MM.1S (cell line): ENCODE data around the gene TMCC1.

Experiments
- DNase-seq: peaks from one replicate; pipeline ENCODE4 v3.0.0-alpha.2; 2015
- H2AFZ ChIP-seq: fragments of 300-600 bp; sonication (generic); 2 replicates; pipeline ENCODE4 v1.6.0; 2016; ENCODE audit warnings: antibody characterized with exemption, low read length
- H3F3A ChIP-seq: fragments of 300-600 bp; sonication (generic); 2 replicates; pipeline ENCODE4 v1.6.1; 2016; ENCODE audit warnings: mild to moderate bottlenecking, antibody characterized with exemption, low read length, moderate library complexity, mixed read lengths; ENCODE audit not compliant: insufficient read depth
- H3K27ac ChIP-seq: fragments of 300-600 bp; sonication (generic); 2 replicates; pipeline ENCODE4 v1.5.1; 2016; ENCODE audit warnings: mild to moderate bottlenecking, low read length
- H3K27me3 ChIP-seq: fragments of 300-600 bp; sonication (generic); replicated peaks from 2 replicates; pipeline ENCODE4 v1.6.0; 2016; ENCODE audit warnings: low read length; ENCODE audit not compliant: insufficient read depth
- H3K36me3 ChIP-seq: fragments of 300-600 bp; sonication (generic); replicated peaks from 2 replicates; pipeline ENCODE4 v1.6.1; 2016; ENCODE audit warnings: mild to moderate bottlenecking, low read length, mixed read lengths; ENCODE audit not compliant: insufficient read depth
- H3K4me1 ChIP-seq: fragments of 300-600 bp; sonication (generic); 2 replicates; pipeline ENCODE4 v1.6.1; 2016; ENCODE audit warnings: low read length, mixed read lengths
- H3K4me2 ChIP-seq: fragments of 300-600 bp; sonication (generic); 2 replicates; pipeline ENCODE4 v1.6.0; 2016; ENCODE audit warnings: low read depth, low read length
- H3K4me3 ChIP-seq: fragments of 300-600 bp; sonication (generic); 2 replicates; pipeline ENCODE4 v1.5.1; 2016; ENCODE audit warnings: low read length, mixed read lengths
- H3K79me2 ChIP-seq: fragments of 300-600 bp; sonication (generic); 2 replicates; pipeline ENCODE4 v1.6.1; 2016; ENCODE audit warnings: mixed run types, low read length, mixed read lengths
- H3K9ac ChIP-seq: fragments of 300-600 bp; sonication (generic); 2 replicates; pipeline ENCODE4 v1.6.1; 2016; ENCODE audit warnings: low read length, mixed read lengths
- H3K9me2 ChIP-seq: fragments of 300-600 bp; sonication (generic); replicated peaks from 2 replicates; pipeline ENCODE4 v1.6.1; 2016; ENCODE audit warnings: mild to moderate bottlenecking, low read length, mixed read lengths; ENCODE audit not compliant: insufficient read depth
- H3K9me3 ChIP-seq: fragments of 300-600 bp; sonication (generic); replicated peaks from 2 replicates; pipeline ENCODE4 v1.6.1; 2016; ENCODE audit warnings: mild to moderate bottlenecking, low read length, mixed read lengths; ENCODE audit not compliant: insufficient read depth
- H4K20me1 ChIP-seq: fragments of 300-600 bp; sonication (generic); 2 replicates; pipeline ENCODE4 v1.6.1; 2016; ENCODE audit warnings: mild to moderate bottlenecking, low read length, moderate library complexity, mixed read lengths; ENCODE audit not compliant: insufficient read depth
- CTCF ChIP-seq: fragments of 300-600 bp; sonication (generic); IDR thresholded peaks from 2 replicates; pipeline ENCODE4 v1.5.1; 2016; ENCODE audit warnings: antibody characterized with exemption, low read length, mixed read lengths
- EZH2 ChIP-seq: fragments of 300-600 bp; sonication (generic); optimal IDR thresholded peaks from 2 replicates; pipeline ENCODE3; 2017; ENCODE audit warnings: low read depth, mild to moderate bottlenecking, antibody characterized with exemption, low read length, mixed read lengths
- EZH2phosphoT487 ChIP-seq: fragments of 300-600 bp; sonication (generic); IDR thresholded peaks from 2 replicates; pipeline ENCODE4 v1.6.1; 2018; ENCODE audit warnings: antibody characterized with exemption, low read length

Gene TMCC1

GRCh38 chr3:129610276-129610675, 283.2 kb downstream of the TMCC1 start:
- no peaks in the 10 kb centered on the region for H3K9me3 ChIP-seq
- no peak for TF ChIP-seq EZH2phosphoT487
- no peak for TF ChIP-seq CTCF
- TF ChIP-seq EZH2, result no peak
- no peaks in the 10 kb centered on the region for H3K79me2 ChIP-seq
- H2AFZ ChIP-seq, result no peak overlapping the region
- H3F3A ChIP-seq, result no peaks in the 10 kb centered on the region
- no peak overlapping the region for H3K4me3 ChIP-seq
- no peak overlapping the region for H3K4me2 ChIP-seq
- H3K9me2 ChIP-seq, result no peaks in the 10 kb centered on the region
- no peak for DNase-seq
- peaks cover 38% of the 10 kb centered on the region for H3K27me3 ChIP-seq
- H4K20me1 ChIP-seq, result no peaks in the 10 kb centered on the region
- no peak overlapping the region for H3K27ac ChIP-seq
- 0 out of 2 replicates have a peak, but pooled peaks cover 2% of the 10 kb centered on the region for H3K4me1 ChIP-seq
- no peaks in the 10 kb centered on the region for H3K36me3 ChIP-seq
- H3K9ac ChIP-seq, result no peak overlapping the region

GRCh38 chr3:129609591-129610182, 283.8 kb downstream of the TMCC1 start:
- Histone ChIP-seq H2AFZ (no peak overlapping the region), H3K9ac (no peak overlapping the region), H3K9me3 (no peaks in the 10 kb centered on the region), H3K4me1 (0 out of 2 replicates have a peak, but pooled peaks cover 2% of the 10 kb centered on the region), H3K4me3 (no peak overlapping the region), H3F3A (no peaks in the 10 kb centered on the region), H3K9me2 (no peaks in the 10 kb centered on the region), H3K36me3 (no peaks in the 10 kb centered on the region), H4K20me1 (no peaks in the 10 kb centered on the region), H3K79me2 (no peaks in the 10 kb centered on the region), H3K27ac (no peak overlapping the region), H3K27me3 (peaks cover 38% of the 10 kb centered on the region), H3K4me2 (no peak overlapping the region)
- DNase-seq, result no peak
- TF ChIP-seq CTCF, result no peak
- no peak for TF ChIP-seq EZH2phosphoT487
- no peak for TF ChIP-seq EZH2

- no peak overlapping the region for H3K4me2 ChIP-seq
- H2AFZ ChIP-seq, result no peak overlapping the region
- H3K79me2 ChIP-seq, result no peaks in the 10 kb centered on the region
- H3K4me3 ChIP-seq, result no peak overlapping the region
- no peak overlapping the region for H3K9ac ChIP-seq
- H3K36me3 ChIP-seq, result no peaks in the 10 kb centered on the region
- H3F3A ChIP-seq, result no peaks in the 10 kb centered on the region
- H3K9me2 ChIP-seq, result no peaks in the 10 kb centered on the region
- peaks cover 38% of the 10 kb centered on the region for H3K27me3 ChIP-seq
- TF ChIP-seq EZH2 (no peak), CTCF (no peak), EZH2phosphoT487 (no peak)
- 0 out of 2 replicates have a peak, but pooled peaks cover 2% of the 10 kb centered on the region for H3K4me1 ChIP-seq
- DNase-seq, result no peak
- no peaks in the 10 kb centered on the region for H4K20me1 ChIP-seq
- H3K9me3 ChIP-seq, result no peaks in the 10 kb centered on the region
- H3K27ac ChIP-seq, result no peak overlapping the region
Measured at GRCh38 chr3:129608936-129609590, 284.4 kb downstream of the TMCC1 start.
